HG03342 (cell line): ENCODE data around the gene DLGAP4.
"Not testable (repeated sequence)": the region's sequence is repeated elsewhere in the genome, so short reads cannot be mapped to it uniquely, and the experiment has no call there.

Source experiments
- ATAC-seq: cut with Tn5 transposase; IDR thresholded peaks from one replicate; pipeline ENCODE4 v1.9.1; 2021; ENCODE audit warnings: mild to moderate bottlenecking, moderate library complexity; ENCODE audit not compliant: unreplicated experiment

DLGAP4 gene

GRCh38 chr20:36487069-36487468 lies 180.9 kb downstream of the DLGAP4 start:
- ATAC-seq = no peak

- no peak for ATAC-seq
Observed at GRCh38 chr20:36490191-36490590, 184.1 kb downstream of the DLGAP4 start.

- ATAC-seq = no peak
Observed at GRCh38 chr20:36491901-36492617, 185.9 kb downstream of the DLGAP4 start.

GRCh38 chr20:36493051-36493800 lies 187.1 kb downstream of the DLGAP4 start:
- ATAC-seq = no peak

GRCh38 chr20:36493801-36494114 lies 187.6 kb downstream of the DLGAP4 start:
- no peak for ATAC-seq

- ATAC-seq = no peak
Observed at GRCh38 chr20:36496707-36497669, 190.8 kb downstream of the DLGAP4 start.

GRCh38 chr20:36497856-36498255 lies 191.7 kb downstream of the DLGAP4 start:
- ATAC-seq = no peak

GRCh38 chr20:36498386-36499179 lies 192.4 kb downstream of the DLGAP4 start:
- no peak for ATAC-seq

GRCh38 chr20:36499211-36499610 lies 193.1 kb downstream of the DLGAP4 start:
- ATAC-seq = no peak

- ATAC-seq = no peak
Observed at GRCh38 chr20:36499723-36500501, 193.8 kb downstream of the DLGAP4 start.

- ATAC-seq = no peak
Observed at GRCh38 chr20:36501367-36502006, 195.3 kb downstream of the DLGAP4 start.

GRCh38 chr20:36504295-36504694 lies 198.2 kb downstream of the DLGAP4 start:
- no peak for ATAC-seq

GRCh38 chr20:36506253-36506652 lies 200.1 kb downstream of the DLGAP4 start:
- no peak for ATAC-seq

- ATAC-seq = no peak
Observed at GRCh38 chr20:36507746-36508145, 201.6 kb downstream of the DLGAP4 start.

- no peak for ATAC-seq
Observed at GRCh38 chr20:36519012-36519719, 213.0 kb downstream of the DLGAP4 start.

- no peak for ATAC-seq
Observed at GRCh38 chr20:36519944-36520343, 213.8 kb downstream of the DLGAP4 start.

GRCh38 chr20:36521526-36521925 lies 215.4 kb downstream of the DLGAP4 start:
- ATAC-seq = no peak

GRCh38 chr20:36522412-36522811 lies 216.3 kb downstream of the DLGAP4 start:
- not testable (repeated sequence) for ATAC-seq

- ATAC-seq = no peak
Observed at GRCh38 chr20:36523341-36523740, 217.2 kb downstream of the DLGAP4 start.
